Measurements from ENCODE around the gene TEKT5. TPM values are rescaled to one million over a fixed set of nuclear protein-coding genes. Genes with fewer than 3 reads are reported as not detected.

The TEKT5 gene
- total RNA-seq, 2 donors from 2014 or later: 0.31 TPM; not detected in 1

DNA sequence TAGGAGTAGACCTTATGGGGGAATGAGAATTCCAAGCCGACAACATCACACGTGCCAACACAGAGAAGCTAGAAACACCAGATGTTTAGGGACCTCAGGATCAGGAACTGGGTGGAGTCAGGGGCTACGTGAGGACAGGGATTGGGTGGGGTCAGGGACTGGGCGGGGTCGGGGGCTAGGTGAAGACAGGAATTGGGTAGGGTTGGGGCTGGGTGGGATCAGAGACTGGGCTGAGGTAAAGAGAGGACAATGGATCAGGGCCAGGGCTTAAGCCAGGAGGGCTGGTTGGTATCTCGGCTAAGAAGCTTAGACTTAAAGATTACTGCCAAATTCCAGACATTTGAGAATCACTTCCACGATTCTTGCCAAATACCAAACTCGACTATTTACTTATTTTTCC, 11.6 kb downstream of the TEKT5 start:
- peaks cover 17% of the 10 kb centered on the region for H3K4me1 Mint-ChIP-seq

DNA sequence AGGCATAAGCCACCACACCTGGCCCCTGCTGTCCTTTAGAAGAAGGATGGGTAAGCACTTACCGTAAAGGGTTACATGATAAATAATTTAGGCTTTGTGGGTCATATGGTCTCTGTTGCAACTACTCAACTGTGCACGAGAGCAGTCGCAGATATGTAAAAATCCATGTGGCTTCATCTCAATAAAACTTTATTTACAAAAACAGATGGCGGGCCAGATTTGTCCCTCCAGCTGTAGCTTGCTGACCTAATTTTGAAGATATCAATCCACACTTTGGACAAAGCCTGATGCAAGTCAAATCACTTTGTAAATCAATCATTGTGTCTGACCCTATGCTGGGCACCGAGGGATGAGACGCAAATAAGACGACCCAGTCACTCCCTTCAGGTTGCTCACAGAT, 12.1 kb downstream of the TEKT5 start:
- WGBS, 2 experiments (ENCODE audit: insufficient coverage in 1 of 2, insufficient read length in 1 of 2): 96 to 100% methylated on average over 3 to 7 of the region's 7 CpGs
- no peak for TF ChIP-seq CTCF (conservative IDR thresholded peaks at IDR 0.05)
- peaks cover 12% of the 10 kb centered on the region for H3K27me3 Mint-ChIP-seq (ENCODE audit: insufficient read depth)
- H3K36me3 Mint-ChIP-seq (ENCODE audit: low read depth): no peaks in the 10 kb centered on the region
- peaks cover 17% of the 10 kb centered on the region for H3K4me1 Mint-ChIP-seq
- Histone ChIP-seq H3K9ac (ENCODE audit: extremely low read depth, low read length, poor library complexity, severe bottlenecking) (no peak overlapping the region), H3K27ac (ENCODE audit: low read depth, low read length) (no peak overlapping the region), H3K9me3 (ENCODE audit: control insufficient read depth, low read length) (no peaks in the 10 kb centered on the region), H3K4me1 (ENCODE audit: control insufficient read depth, insufficient read depth, low read length) (peaks cover 5% of the 10 kb centered on the region), H3K27me3 (ENCODE audit: control insufficient read depth, insufficient read depth, low read length, poor library complexity, severe bottlenecking) (no peaks in the 10 kb centered on the region), H3K4me3 (ENCODE audit: low read length) (no peak overlapping the region), H3K36me3 (ENCODE audit: control insufficient read depth, insufficient read depth, low read length) (no peaks in the 10 kb centered on the region)
- H3K9me3 Mint-ChIP-seq: no peaks in the 10 kb centered on the region
- DNase-seq: no peak
- no peak overlapping the region for H3K4me3 Mint-ChIP-seq
- no peak overlapping the region for H3K27ac Mint-ChIP-seq

More for the DNA sequence above, 11.6 kb downstream of the TEKT5 start:
- Mint-ChIP-seq H3K27me3 (ENCODE audit: insufficient read depth) (peaks cover 12% of the 10 kb centered on the region), H3K9me3 (no peaks in the 10 kb centered on the region), H3K4me3 (no peak overlapping the region), H3K27ac (no peak overlapping the region), H3K36me3 (ENCODE audit: low read depth) (no peaks in the 10 kb centered on the region)
- TF ChIP-seq CTCF (conservative IDR thresholded peaks at IDR 0.05): no peak
- Histone ChIP-seq H3K4me1 (ENCODE audit: control insufficient read depth, insufficient read depth, low read length) (peaks cover 5% of the 10 kb centered on the region), H3K4me3 (ENCODE audit: low read length) (no peak overlapping the region), H3K27ac (ENCODE audit: low read depth, low read length) (no peak overlapping the region), H3K9ac (ENCODE audit: extremely low read depth, low read length, poor library complexity, severe bottlenecking) (no peak overlapping the region), H3K36me3 (ENCODE audit: control insufficient read depth, insufficient read depth, low read length) (no peaks in the 10 kb centered on the region), H3K9me3 (ENCODE audit: control insufficient read depth, low read length) (no peaks in the 10 kb centered on the region), H3K27me3 (ENCODE audit: control insufficient read depth, insufficient read depth, low read length, poor library complexity, severe bottlenecking) (no peaks in the 10 kb centered on the region)
- WGBS, 2 experiments (ENCODE audit: insufficient coverage in 1 of 2, insufficient read length in 1 of 2): 70 to 77% methylated on average over 5 to 7 of the region's 8 CpGs
- DNase-seq: peak; percentile 89

GRCh38 chr16:10681310-10682308, 13.1 kb downstream of the TEKT5 start:
- WGBS, 2 experiments (ENCODE audit: insufficient coverage in 1 of 2, insufficient read length in 1 of 2): 89 to 92% methylated on average over 21 to 29 of the region's 29 CpGs
- no peaks in the 10 kb centered on the region for H3K9me3 Mint-ChIP-seq
- Histone ChIP-seq H3K9ac (ENCODE audit: extremely low read depth, low read length, poor library complexity, severe bottlenecking) (no peak overlapping the region), H3K27me3 (ENCODE audit: control insufficient read depth, insufficient read depth, low read length, poor library complexity, severe bottlenecking) (no peaks in the 10 kb centered on the region), H3K27ac (ENCODE audit: low read depth, low read length) (no peak overlapping the region), H3K9me3 (ENCODE audit: control insufficient read depth, low read length) (no peaks in the 10 kb centered on the region), H3K4me1 (ENCODE audit: control insufficient read depth, insufficient read depth, low read length) (peaks cover 5% of the 10 kb centered on the region), H3K4me3 (ENCODE audit: low read length) (no peak overlapping the region), H3K36me3 (ENCODE audit: control insufficient read depth, insufficient read depth, low read length) (no peaks in the 10 kb centered on the region)
- peaks cover 17% of the 10 kb centered on the region for H3K4me1 Mint-ChIP-seq
- DNase-seq: no peak
- H3K27me3 Mint-ChIP-seq (ENCODE audit: insufficient read depth): peaks cover 12% of the 10 kb centered on the region
- H3K36me3 Mint-ChIP-seq (ENCODE audit: low read depth): no peaks in the 10 kb centered on the region
- H3K4me3 Mint-ChIP-seq: no peak overlapping the region
- no peak for TF ChIP-seq CTCF (conservative IDR thresholded peaks at IDR 0.05)
- H3K27ac Mint-ChIP-seq: no peak overlapping the region

Data from endodermal cell (in vitro differentiated cells).